Suprapubic skin (tissue), 4 donors: ENCODE results near the gene SOCS3. TPM values are rescaled to one million over a fixed set of nuclear protein-coding genes. Genes with fewer than 3 reads are reported as not detected.

Experiments used
- DNase-seq, 2 donors: peaks; one replicate each; pipeline ENCODE4 v3.0.0-alpha.2; 2019; ENCODE audit warnings: low spot score in 2 of 2
- H3K27ac ChIP-seq: fragments of 200-600 bp; sonication (generic); one replicate; pipeline ENCODE4 v1.5.1; 2019
- H3K27me3 ChIP-seq: fragments of 200-600 bp; sonication (generic); one replicate; pipeline ENCODE4 v1.5.1; 2019
- H3K36me3 ChIP-seq: fragments of 200-600 bp; sonication (generic); one replicate; pipeline ENCODE4 v1.5.1; 2019
- H3K4me1 ChIP-seq: fragments of 200-600 bp; sonication (generic); one replicate; pipeline ENCODE4 v1.5.1; 2019
- H3K4me3 ChIP-seq: fragments of 200-600 bp; sonication (generic); one replicate; pipeline ENCODE4 v1.5.1; 2019; ENCODE audit warnings: mild to moderate bottlenecking
- H3K9me3 ChIP-seq: fragments of 200-600 bp; sonication (generic); one replicate; pipeline ENCODE4 v1.5.1; 2019
- CTCF ChIP-seq, 2 donors: fragments of 200-600 bp in 1 of 2; fragments of 450-650 bp in 1 of 2; sonication (generic) in 1 of 2; IDR thresholded peaks; one replicate each; pipeline ENCODE4 v1.5.1; 2016 to 2019; ENCODE audit warnings: antibody characterized with exemption in 2 of 2, mild to moderate bottlenecking in 1 of 2, moderate library complexity in 1 of 2
- EP300 ChIP-seq: sonication (generic); formaldehyde crosslinking; IDR thresholded peaks from one replicate; pipeline ENCODE4 v1.6.1; 2017; ENCODE audit warnings: antibody characterized with exemption
- POLR2A ChIP-seq, 2 donors: fragments of 450-650 bp; IDR thresholded peaks; one replicate each; pipeline ENCODE4 v1.6.1; 2017; ENCODE audit warnings: antibody characterized with exemption in 2 of 2, mild to moderate bottlenecking in 2 of 2, moderate library complexity in 2 of 2
- POLR2AphosphoS5 ChIP-seq, 3 donors: sonication (generic); formaldehyde crosslinking; IDR thresholded peaks; one replicate each; pipeline ENCODE4 v1.6.1; 2017; ENCODE audit warnings: antibody characterized with exemption in 3 of 3
- WGBS: methylation state at CpG from one replicate; pipeline ENCODE4 v1.1.5; 2018; 5-methylcytosine and 5-hydroxymethylcytosine counted together
- total RNA-seq, 4 donors: library from RNA; depleted of rRNA; stranded (reverse); fragments of >200 nt; gene quantifications; one replicate each; pipeline ENCODE4 v1.1.0, GENCODE V29; 2016

SOCS3 gene
- total RNA-seq, 4 donors from 2014 or later, result 33.2 to 264 (median 60.9) TPM

- Histone ChIP-seq H3K9me3 (no peaks in the 10 kb centered on the region), H3K27ac (peak overlapping the region; percentile 95), H3K4me1 (peaks cover 64% of the 10 kb centered on the region), H3K4me3 (peak overlapping the region; percentile 91), H3K36me3 (peaks cover 12% of the 10 kb centered on the region), H3K27me3 (no peaks in the 10 kb centered on the region)
- no peak for TF ChIP-seq POLR2A (IDR thresholded peaks at IDR 0.05)
- no peak for TF ChIP-seq EP300
- TF ChIP-seq POLR2AphosphoS5 (IDR thresholded peaks at IDR 0.05), result no peak
- no peak for TF ChIP-seq CTCF (IDR thresholded peaks at IDR 0.05)
- no peak for DNase-seq
- 33% methylated on average over 16 of the region's 72 CpGs for WGBS
Observed at GRCh38 chr17:78358538-78359320, 1.1 kb downstream of the SOCS3 start.

GRCh38 chr17:78357672-78358537 is 2.0 kb downstream of the SOCS3 start:
- H3K36me3 ChIP-seq, result peaks cover 12% of the 10 kb centered on the region
- no peak for DNase-seq
- H3K4me1 ChIP-seq, result peaks cover 73% of the 10 kb centered on the region
- TF ChIP-seq POLR2AphosphoS5 (IDR thresholded peaks at IDR 0.05) (no peak), EP300 (no peak), POLR2A (IDR thresholded peaks at IDR 0.05) (no peak), CTCF (IDR thresholded peaks at IDR 0.05) (no peak)
- H3K27me3 ChIP-seq, result no peaks in the 10 kb centered on the region
- H3K9me3 ChIP-seq, result no peaks in the 10 kb centered on the region
- peak overlapping the region; percentile 22 for H3K27ac ChIP-seq
- H3K4me3 ChIP-seq, result peak overlapping the region; percentile 91
- WGBS, result 80% methylated on average over 21 of the region's 25 CpGs

- peak in 1 of 2 donors; percentile 74 for DNase-seq
- 63% methylated on average over 3 of the region's 7 CpGs for WGBS
- Histone ChIP-seq H3K4me1 (peaks cover 80% of the 10 kb centered on the region), H3K27me3 (no peaks in the 10 kb centered on the region), H3K27ac (peak overlapping the region; percentile 22), H3K36me3 (peaks cover 12% of the 10 kb centered on the region), H3K9me3 (no peaks in the 10 kb centered on the region), H3K4me3 (peak overlapping the region; percentile 91)
- no peak for TF ChIP-seq EP300
- TF ChIP-seq POLR2AphosphoS5 (IDR thresholded peaks at IDR 0.05), result no peak
- no peak for TF ChIP-seq POLR2A (IDR thresholded peaks at IDR 0.05)
- no peak for TF ChIP-seq CTCF (IDR thresholded peaks at IDR 0.05)
Observed at GRCh38 chr17:78357177-78357586, 2.7 kb downstream of the SOCS3 start.

- WGBS, result 35% methylated on average over 16 of the region's 16 CpGs
- H3K9me3 ChIP-seq, result no peaks in the 10 kb centered on the region
- TF ChIP-seq EP300 (no peak), POLR2A (IDR thresholded peaks at IDR 0.05) (peak; percentile 7 to 19)
- no peaks in the 10 kb centered on the region for H3K27me3 ChIP-seq
- peak overlapping the region; percentile 60 for H3K27ac ChIP-seq
- H3K4me3 ChIP-seq, result peak overlapping the region; percentile 91
- H3K4me1 ChIP-seq, result peaks cover 90% of the 10 kb centered on the region
- H3K36me3 ChIP-seq, result peaks cover 12% of the 10 kb centered on the region
- no peak for DNase-seq
Observed at GRCh38 chr17:78356101-78356713, 3.7 kb downstream of the SOCS3 start.

GRCh38 chr17:78355701-78356100 is 4.2 kb downstream of the SOCS3 start:
- Histone ChIP-seq H3K4me1 (peaks cover 91% of the 10 kb centered on the region), H3K27ac (peak overlapping the region; percentile 60)
- TF ChIP-seq CTCF (IDR thresholded peaks at IDR 0.05) (no peak), POLR2AphosphoS5 (IDR thresholded peaks at IDR 0.05) (no peak), EP300 (no peak), POLR2A (IDR thresholded peaks at IDR 0.05) (no peak)

More at GRCh38 chr17:78355701-78356100, 4.2 kb downstream of the SOCS3 start:
- Histone ChIP-seq H3K4me3 (no peak overlapping the region), H3K9me3 (no peaks in the 10 kb centered on the region), H3K36me3 (peaks cover 12% of the 10 kb centered on the region), H3K27me3 (no peaks in the 10 kb centered on the region)
- DNase-seq, result no peak
- WGBS, result 74% methylated on average over 3 of the region's 3 CpGs
